Spinal cord (tissue), 10 donors: ENCODE data around the gene NAV3. TPM values are rescaled to one million over a fixed set of nuclear protein-coding genes. Genes with fewer than 3 reads are reported as not detected.
A peak's percentile ranks its signal among the peaks of the same experiment; 100 is the strongest.

Source experiments
- DNase-seq, 6 donors: peaks; one replicate each; pipeline versions ENCODE4 v3.0.0 to v3.0.0-alpha.2; 2013 to 2015; ENCODE audit warnings: low spot score in 6 of 6, low read depth in 4 of 6
- H3K27ac ChIP-seq: one replicate; pipeline ENCODE4 v1.5.1; 2013; ENCODE audit warnings: low read depth, low read length, control low read depth
- H3K27me3 ChIP-seq: one replicate; pipeline ENCODE4 v1.6.1; 2013; ENCODE audit warnings: low read length; ENCODE audit not compliant: control insufficient read depth, insufficient read depth
- H3K36me3 ChIP-seq: one replicate; pipeline ENCODE4 v1.6.1; 2013; ENCODE audit warnings: low read length; ENCODE audit not compliant: control insufficient read depth, insufficient read depth
- H3K4me1 ChIP-seq: one replicate; pipeline ENCODE4 v1.6.1; 2013; ENCODE audit warnings: low read length; ENCODE audit not compliant: control insufficient read depth, insufficient read depth
- H3K4me3 ChIP-seq: one replicate; pipeline ENCODE4 v1.5.1; 2013; ENCODE audit warnings: low read depth, low read length, control low read depth
- H3K9me3 ChIP-seq: one replicate; pipeline ENCODE4 v1.6.1; 2013; ENCODE audit warnings: low read length; ENCODE audit not compliant: control insufficient read depth, insufficient read depth
- WGBS: methylation state at CpG from one replicate; pipeline ENCODE4 v1.1.5; 2013; ENCODE audit warnings: missing lambda C conversion rate; ENCODE audit not compliant: insufficient coverage; 5-methylcytosine and 5-hydroxymethylcytosine counted together
- polyA plus RNA-seq, 2 donors: library from polyadenylated mRNA; unstranded; fragments of 120-200 nt; gene quantifications; one replicate each; pipeline ENCODE4 v1.2.1, GENCODE V29; 2013; ENCODE audit not compliant: insufficient read length in 2 of 2
- total RNA-seq, 2 donors: library from RNA; depleted of rRNA in 1 of 2; stranded (reverse); fragments of 120-200 nt in 1 of 2; fragments of >200 nt in 1 of 2; gene quantifications; one replicate each; pipeline versions ENCODE4 v1.2.3 to v1.2.4, GENCODE V29; 2013 to 2014
- donor health status: healthy.

The NAV3 gene
- total and polyA plus RNA-seq, 4 donors, result 28.9 to 96.3 (median 47.1) TPM

DNA sequence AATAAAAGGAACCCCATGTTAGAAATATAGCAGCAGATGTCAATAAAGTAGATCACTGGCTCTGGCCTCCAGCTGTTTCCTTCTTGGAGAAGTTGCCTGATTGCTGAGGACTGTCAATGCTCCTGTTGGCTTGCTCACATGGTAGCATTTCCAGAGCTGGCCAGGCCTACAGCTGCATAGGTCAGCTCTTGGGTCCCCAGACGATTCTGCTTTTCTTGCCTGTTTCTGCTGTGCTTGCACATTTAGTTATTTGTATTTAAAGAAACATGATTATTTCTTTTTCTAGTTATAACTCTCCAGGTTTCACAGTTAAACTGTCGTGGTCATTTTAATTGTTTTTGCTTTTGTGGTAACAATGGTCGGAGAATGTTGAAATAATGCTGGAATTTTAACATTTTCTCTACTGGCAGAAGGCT lies 7.2 kb downstream of the NAV3 start:
- Histone ChIP-seq H3K27ac (no peak overlapping the region), H3K9me3 (no peaks in the 10 kb centered on the region), H3K4me1 (no peaks in the 10 kb centered on the region), H3K27me3 (no peaks in the 10 kb centered on the region), H3K4me3 (no peak overlapping the region), H3K36me3 (no peaks in the 10 kb centered on the region)
- WGBS, result no CpG with 5 or more reads among the region's 3 CpGs
- peak in 1 of 6 donors; percentile 44 for DNase-seq

DNA sequence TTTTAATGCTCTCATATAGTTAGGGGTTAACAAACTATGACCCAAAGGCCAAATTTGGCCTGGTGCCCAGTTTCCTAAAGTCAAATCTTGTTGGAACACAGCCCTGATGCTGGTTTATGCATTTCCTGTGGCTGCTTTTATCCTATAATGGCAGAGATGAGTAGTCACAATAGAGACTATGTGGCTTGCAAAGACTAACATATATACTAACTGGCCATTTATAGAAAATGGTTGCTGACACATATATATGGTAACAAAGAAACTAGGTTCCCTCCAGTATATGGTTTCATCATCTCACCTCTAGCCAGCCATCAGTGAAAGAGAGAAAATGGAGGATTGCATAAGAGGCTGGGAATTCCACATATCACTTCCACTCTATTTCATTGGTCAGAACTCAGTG lies 10.8 kb downstream of the NAV3 start:
- Histone ChIP-seq H3K4me3 (no peak overlapping the region), H3K27ac (no peak overlapping the region), H3K27me3 (no peaks in the 10 kb centered on the region), H3K36me3 (no peaks in the 10 kb centered on the region), H3K9me3 (no peaks in the 10 kb centered on the region), H3K4me1 (no peaks in the 10 kb centered on the region)
- no peak for DNase-seq

DNA sequence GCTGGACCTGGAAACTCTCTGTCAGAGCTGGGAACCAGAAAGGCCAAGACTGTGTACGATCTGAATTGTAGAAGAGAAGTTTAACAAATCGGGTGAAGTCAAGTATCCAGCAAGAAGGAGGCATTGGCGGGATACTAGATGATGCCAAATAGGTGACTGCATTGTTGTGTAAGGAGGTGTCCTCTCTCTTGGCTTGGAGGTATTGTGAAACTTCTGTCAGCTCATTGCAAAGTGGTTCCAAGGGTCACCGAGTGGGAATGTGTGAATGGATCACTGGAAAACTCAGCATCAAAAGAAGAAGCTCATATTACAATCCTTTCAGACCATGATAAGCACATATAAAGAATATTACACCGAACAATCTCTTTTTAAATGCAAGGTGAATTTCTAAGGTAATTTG lies 11.7 kb downstream of the NAV3 start:
- no peak overlapping the region for H3K4me3 ChIP-seq
- no peaks in the 10 kb centered on the region for H3K27me3 ChIP-seq
- no peaks in the 10 kb centered on the region for H3K9me3 ChIP-seq
- H3K36me3 ChIP-seq, result no peaks in the 10 kb centered on the region
- no peak overlapping the region for H3K27ac ChIP-seq
- no peaks in the 10 kb centered on the region for H3K4me1 ChIP-seq
- WGBS, result 86% methylated on average over 3 of the region's 5 CpGs
- no peak for DNase-seq

DNA sequence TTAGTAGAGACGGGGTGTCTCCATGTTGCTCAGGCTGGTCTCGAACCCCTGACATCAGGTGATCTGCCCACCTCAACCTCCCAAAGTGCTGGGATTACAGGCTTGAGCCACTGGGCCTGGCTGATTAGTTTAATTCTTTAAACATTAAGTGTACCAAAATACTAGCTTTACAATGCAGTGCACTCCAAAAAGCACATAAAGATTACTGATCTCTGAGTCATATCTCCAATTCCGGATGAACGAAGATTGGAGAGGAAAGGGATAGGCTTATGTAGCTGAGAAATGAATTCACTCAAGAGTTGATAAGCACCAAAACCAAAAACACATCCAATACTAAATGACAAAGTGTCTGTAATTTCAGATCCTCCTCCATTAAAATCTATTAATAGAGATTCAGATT lies 15.1 kb downstream of the NAV3 start:
- no peak overlapping the region for H3K27ac ChIP-seq
- no CpG with 5 or more reads among the region's 4 CpGs for WGBS
- H3K4me3 ChIP-seq, result no peak overlapping the region
- no peaks in the 10 kb centered on the region for H3K9me3 ChIP-seq
- H3K4me1 ChIP-seq, result no peaks in the 10 kb centered on the region
- no peak for DNase-seq
- no peaks in the 10 kb centered on the region for H3K27me3 ChIP-seq
- no peaks in the 10 kb centered on the region for H3K36me3 ChIP-seq

DNA sequence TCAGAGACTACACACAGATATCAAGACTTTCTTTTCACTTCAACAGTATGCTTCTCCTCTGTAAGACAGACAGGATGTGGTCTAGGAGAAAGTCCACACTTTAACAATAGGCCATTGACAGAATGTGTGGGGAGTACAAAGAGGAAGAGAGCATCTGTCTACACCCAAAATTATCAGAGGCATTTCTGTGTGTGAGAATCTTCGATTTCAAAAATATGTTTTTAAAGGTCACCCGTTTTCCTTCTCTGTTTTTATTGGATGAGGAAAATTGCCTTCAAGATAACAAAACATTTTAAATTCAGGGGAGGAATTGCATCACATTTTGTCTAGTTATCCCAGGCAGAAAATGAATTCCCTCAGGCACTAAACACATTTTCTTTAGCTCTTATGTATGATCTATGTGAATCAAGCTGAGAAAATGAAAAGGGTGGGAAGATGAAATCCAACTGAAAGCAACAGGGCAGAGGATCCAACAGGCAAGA lies 16.4 kb downstream of the NAV3 start:
- no peaks in the 10 kb centered on the region for H3K4me1 ChIP-seq
- H3K36me3 ChIP-seq, result no peaks in the 10 kb centered on the region
- peak overlapping the region; percentile 53 for H3K27ac ChIP-seq
- no peak overlapping the region for H3K4me3 ChIP-seq
- H3K9me3 ChIP-seq, result no peaks in the 10 kb centered on the region
- H3K27me3 ChIP-seq, result no peaks in the 10 kb centered on the region
- WGBS, result no CpG with 5 or more reads among the region's 2 CpGs
- peak in 2 of 6 donors; percentile 37 to 62 for DNase-seq

DNA sequence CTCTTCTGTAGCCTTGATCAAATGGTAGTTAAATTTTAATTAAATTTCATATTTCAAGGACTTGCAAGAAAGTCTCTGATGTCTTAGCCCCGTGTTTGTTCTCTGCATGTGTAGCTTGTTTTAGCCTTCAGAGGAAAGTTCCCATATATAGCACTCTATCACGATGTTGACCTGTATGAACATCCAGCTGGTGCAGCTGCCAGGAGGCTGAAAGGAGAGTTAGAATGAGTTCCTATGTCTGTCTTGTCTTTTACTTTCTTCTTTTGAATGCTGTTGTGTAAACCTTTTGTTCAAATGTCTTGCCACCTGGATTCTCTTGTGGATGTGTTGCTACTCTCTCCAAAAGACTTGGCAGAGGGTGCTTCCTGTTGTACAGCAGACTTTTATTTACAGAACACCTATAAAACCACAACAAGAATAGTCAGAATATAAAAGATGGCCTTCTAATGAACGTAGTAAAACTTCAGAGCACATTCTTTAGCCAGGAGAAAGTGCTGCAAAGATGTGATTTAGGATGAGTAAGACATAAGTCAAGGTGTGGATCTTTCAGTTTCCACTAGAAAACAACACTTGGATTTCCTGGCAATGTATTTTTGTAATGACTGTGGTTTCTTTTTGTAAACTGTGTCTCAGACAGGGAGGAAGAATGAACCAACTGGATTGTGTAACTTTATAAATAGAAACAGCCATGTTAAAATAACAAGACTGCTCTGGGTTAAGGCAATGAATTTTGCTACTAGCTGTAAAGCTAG lies 17.2 kb downstream of the NAV3 start:
- no CpG with 5 or more reads among the region's 3 CpGs for WGBS
- Histone ChIP-seq H3K27ac (peak overlapping the region; percentile 53), H3K9me3 (no peaks in the 10 kb centered on the region), H3K36me3 (no peaks in the 10 kb centered on the region), H3K4me3 (no peak overlapping the region), H3K27me3 (no peaks in the 10 kb centered on the region), H3K4me1 (no peaks in the 10 kb centered on the region)
- DNase-seq, result peak in 2 of 6 donors; percentile 37 to 42

DNA sequence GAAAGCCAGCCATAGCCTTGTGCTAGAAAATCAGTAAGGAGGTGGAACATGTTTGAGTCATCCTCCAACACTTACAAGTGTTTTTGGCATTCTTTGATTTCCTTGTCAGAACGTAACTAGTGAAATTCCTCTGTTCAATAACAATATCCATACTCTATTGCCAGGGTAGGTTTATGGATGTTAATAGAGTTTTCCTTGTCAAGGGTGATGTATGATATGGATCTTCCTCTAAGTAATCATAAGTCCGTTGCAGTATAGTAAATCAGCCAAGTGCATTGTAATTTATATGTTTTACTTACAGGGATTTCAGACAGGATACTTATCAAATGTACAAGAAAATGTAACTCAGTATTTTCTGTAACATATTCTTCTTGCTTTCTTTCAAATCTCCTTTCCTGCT lies 19.4 kb downstream of the NAV3 start:
- DNase-seq, result no peak
- H3K27me3 ChIP-seq, result no peaks in the 10 kb centered on the region
- no peaks in the 10 kb centered on the region for H3K4me1 ChIP-seq
- H3K4me3 ChIP-seq, result no peak overlapping the region
- WGBS, result no CpG with 5 or more reads among the region's 2 CpGs
- no peak overlapping the region for H3K27ac ChIP-seq
- no peaks in the 10 kb centered on the region for H3K9me3 ChIP-seq
- no peaks in the 10 kb centered on the region for H3K36me3 ChIP-seq

DNA sequence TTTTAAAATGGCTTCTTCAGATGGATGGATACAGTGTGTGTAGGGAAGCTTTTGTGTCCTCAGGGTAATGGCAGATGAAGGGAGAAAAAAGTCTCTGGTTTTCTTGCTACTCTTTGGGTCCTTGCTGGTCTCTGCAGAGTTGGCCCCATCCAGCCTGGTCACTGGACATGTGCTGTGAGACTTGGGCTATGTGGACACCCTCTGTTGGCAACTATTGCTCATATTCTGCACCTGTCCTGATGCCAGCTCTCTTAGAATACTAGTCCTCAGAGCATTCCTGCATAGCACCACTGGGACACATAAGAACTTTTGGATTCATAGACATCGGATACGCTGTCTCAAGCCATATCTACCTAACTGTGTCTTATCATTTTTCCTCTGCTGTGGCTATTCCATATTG lies 20.0 kb downstream of the NAV3 start:
- no peaks in the 10 kb centered on the region for H3K36me3 ChIP-seq
- no peaks in the 10 kb centered on the region for H3K27me3 ChIP-seq
- no peak overlapping the region for H3K27ac ChIP-seq
- H3K9me3 ChIP-seq, result no peaks in the 10 kb centered on the region
- H3K4me3 ChIP-seq, result no peak overlapping the region
- H3K4me1 ChIP-seq, result no peaks in the 10 kb centered on the region
- 97% methylated on average over 2 of the region's 2 CpGs for WGBS
- no peak for DNase-seq

DNA sequence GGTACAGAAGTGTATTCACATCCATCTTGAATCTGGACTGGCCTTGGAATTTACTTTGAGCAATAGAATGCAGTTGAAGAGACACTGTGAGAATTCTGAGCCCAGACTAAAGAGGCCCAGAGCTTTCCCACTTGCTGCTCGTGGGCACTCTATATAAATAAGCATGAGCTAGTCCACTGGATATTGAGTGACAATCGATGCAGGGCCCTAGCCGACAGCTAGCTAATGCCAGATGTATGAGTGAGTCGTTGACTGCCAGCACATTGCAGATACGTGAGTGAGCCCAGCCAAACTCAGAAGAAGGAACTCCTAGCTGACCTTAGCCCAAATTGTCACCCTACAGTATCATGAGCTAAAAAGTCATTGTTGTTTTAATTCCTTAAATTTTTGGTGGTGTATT lies 24.9 kb downstream of the NAV3 start:
- Histone ChIP-seq H3K4me1 (no peaks in the 10 kb centered on the region), H3K36me3 (no peaks in the 10 kb centered on the region), H3K27me3 (no peaks in the 10 kb centered on the region), H3K4me3 (no peak overlapping the region), H3K27ac (no peak overlapping the region), H3K9me3 (no peaks in the 10 kb centered on the region)
- 78% methylated on average over 4 of the region's 5 CpGs for WGBS
- DNase-seq, result no peak

DNA sequence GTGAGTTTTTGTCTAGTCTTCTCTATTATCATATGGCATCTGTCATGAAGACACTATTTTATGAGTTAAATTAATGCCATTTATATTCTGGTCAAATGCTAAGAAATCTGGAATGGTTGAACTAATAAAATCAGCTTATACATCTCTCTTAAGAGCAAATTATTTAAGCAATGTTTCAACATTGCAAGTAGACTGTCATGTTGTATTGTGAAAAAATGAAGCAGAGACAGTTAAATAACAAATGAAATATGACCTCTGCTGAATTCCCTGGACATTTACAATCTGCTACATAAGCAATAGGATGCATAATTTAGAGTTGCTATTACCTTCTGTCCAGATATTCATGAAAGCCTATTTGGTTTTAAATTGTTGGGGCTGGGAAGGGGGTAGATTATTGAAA lies 30.6 kb downstream of the NAV3 start:
- H3K9me3 ChIP-seq, result no peaks in the 10 kb centered on the region
- no peak overlapping the region for H3K4me3 ChIP-seq
- H3K27me3 ChIP-seq, result no peaks in the 10 kb centered on the region
- H3K36me3 ChIP-seq, result no peaks in the 10 kb centered on the region
- no peaks in the 10 kb centered on the region for H3K4me1 ChIP-seq
- no peak overlapping the region for H3K27ac ChIP-seq
- DNase-seq, result peak in 1 of 6 donors; percentile 20
